ENCODE data around the gene CNDP1.
"Not testable (repeated sequence)": the region's sequence is repeated elsewhere in the genome, so short reads cannot be mapped to it uniquely, and the experiment has no call there.

Gene CNDP1

DNA sequence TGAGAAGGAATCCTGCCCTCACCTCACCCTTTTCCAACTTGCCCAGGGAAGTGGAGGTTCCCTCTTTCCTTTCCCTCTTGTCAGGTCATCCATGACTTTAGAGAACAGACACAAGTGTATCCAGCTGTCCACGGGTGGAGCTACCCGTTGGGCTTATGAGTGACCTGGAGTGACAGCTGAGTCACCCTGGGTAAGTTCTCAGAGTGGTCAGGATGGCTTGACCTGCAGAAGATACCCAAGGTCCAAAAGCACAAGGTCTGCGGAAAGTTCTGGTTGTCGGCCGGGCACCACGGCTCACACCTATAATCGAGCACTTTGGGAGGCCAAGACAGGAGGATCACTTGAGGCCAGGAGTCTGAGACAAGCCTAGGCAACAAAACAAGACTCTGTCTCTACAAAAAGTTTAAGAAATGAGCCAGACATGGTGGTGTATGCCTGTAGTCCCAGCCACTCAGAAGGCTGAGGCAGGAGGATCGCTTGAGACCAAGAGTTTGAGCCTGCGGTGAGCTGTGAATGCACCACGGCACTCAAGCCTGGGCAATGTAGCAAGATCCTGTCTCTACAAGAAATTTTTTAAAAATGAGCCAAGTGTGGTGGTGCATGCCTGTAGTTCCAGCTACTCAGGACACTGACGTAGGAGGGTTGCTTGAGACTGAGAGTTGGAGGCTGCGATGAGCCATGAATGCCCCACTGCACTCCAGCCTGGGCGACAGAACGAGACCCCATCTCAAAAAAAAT, 14.0 kb upstream of the CNDP1 start:
- DNase-seq (ENCODE audit: low read depth in 2 of 2) = no peak

DNA sequence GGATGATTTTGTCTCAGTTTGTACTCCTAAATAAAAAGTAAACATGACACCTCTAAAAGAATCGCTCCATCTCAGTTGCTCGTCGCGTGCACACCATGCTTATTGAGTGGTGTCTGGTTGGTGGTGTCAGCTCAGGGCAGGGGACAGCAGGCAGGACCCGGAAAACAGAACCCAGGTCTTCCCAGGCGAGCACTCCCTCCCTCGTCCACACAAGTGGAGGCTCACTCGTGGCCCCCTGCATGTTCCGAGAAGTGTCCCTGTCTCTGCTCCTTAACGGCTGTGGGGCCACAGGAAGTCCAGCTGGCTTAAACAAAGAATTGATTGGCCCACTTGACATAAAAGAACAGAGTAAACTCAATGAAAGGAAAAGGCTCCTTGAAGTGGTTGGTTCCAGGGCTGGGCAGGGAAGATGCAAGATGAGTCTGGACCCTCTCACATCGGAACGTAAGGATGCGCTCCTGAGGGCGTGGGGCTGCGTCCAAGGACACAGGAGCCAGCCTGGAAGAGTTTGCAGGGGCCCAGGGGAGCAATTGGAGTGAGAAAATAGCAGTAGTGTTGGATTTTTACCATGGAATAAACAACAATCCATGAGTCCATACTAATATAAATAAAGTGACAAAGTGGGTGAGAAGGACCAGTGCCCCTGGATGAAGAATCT, 13.1 kb upstream of the CNDP1 start:
- DNase-seq (ENCODE audit: low read depth in 2 of 2) = no peak

DNA sequence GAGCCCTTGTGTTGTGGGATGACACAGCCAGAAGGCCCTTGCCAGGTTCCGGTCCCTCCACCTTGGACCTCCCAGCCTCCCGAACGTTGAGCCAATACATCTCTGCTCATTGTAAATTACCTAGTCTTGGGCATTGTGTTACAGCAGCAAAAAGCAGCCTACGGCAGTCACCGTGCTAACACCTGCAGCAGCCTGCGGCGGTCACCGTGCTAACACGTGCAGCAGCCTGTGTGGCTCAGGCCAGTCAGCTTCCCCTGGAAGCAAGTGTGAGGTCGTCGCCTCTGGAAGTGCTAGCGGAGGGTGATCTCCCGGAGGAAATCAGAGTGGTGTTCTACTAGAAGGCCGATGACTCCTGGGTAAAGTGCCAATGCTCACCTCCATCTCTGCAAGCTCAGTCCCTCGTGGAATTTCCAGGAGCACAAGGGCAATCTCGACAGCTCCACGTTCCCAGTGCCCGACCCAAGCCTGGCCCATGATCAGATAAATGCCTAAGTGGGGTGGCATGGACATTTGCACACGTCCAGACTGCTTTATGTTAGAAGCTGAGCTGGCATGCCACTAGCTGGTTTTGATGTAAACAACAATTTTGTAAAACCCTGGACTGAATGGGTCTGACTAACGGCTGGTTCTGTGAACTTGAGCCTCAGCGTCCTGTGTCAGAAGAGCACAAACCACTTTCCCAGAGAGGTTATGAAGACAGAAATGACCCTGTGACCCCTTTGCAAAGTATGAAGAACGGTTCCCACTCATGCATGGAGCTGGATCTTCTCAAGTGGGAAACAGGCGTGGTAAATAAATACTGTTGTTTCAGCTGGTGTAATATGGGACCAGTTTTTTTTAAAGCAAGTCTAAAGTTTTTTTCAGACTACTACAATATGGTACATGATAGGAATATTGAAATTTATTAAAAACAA, 11.4 kb upstream of the CNDP1 start:
- DNase-seq (ENCODE audit: low read depth in 2 of 2) = no peak

DNA sequence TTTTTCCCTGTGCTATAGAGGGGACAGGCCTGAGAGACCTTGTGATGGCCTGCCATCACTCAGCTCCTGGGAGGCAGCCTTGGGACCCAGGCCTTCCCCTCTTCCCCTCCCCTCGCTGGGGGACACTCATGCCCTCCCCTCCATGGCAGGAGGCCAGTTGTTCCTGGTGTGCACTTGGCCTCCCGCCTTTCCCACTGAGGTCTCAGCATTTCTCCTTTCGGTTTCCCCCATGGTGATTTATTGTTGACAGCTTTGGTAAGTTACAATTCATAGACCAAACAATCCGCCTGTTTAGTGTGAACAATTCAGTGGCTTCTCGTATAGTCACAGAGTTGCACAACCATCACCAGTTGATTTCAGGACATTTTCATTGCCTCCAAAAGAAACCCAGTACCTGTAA, 10.2 kb upstream of the CNDP1 start:
- DNase-seq (ENCODE audit: low read depth in 2 of 2) = no peak

DNA sequence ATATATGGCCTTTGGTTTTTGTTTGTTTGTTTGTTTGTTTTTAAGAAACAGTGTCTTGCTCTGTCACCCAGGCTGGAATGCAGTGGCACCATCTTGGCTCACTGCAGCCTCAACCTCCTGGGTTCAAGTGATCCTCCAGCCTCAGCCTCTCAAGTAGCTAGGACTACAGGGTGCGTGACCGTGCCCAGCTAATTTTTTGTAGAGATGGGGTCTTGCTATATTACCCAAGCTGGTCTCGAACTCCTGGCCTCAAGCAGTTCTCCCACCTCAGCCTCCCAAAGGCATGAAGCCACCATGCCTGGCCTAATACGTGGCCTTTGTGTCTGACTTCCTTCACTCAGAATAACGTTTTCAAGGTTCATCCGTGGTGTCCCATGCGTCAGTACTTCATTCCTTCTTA, 9.4 kb upstream of the CNDP1 start:
- not testable (repeated sequence) for DNase-seq (ENCODE audit: low read depth in 2 of 2)

DNA sequence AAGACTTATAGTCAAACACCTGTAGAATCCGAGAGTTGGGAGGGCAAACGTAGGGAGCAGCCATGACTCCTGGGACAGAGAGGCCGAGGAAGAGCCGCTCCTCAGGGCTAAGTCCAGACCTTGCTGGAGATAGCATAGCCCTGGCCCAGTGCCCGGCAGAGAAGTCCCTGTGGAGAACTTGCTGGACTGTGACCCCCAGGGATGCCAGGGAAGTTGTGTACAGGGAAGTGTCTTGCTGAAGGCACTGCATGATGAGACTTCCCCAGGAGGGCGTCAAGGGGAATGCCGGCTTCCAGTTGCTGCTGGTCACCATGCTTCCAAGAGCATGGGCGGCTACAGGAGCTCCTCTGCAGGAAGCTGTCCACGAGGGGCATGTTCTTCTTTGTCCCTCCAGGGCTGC, 8.6 kb upstream of the CNDP1 start:
- DNase-seq (ENCODE audit: low read depth in 2 of 2) = no peak

DNA sequence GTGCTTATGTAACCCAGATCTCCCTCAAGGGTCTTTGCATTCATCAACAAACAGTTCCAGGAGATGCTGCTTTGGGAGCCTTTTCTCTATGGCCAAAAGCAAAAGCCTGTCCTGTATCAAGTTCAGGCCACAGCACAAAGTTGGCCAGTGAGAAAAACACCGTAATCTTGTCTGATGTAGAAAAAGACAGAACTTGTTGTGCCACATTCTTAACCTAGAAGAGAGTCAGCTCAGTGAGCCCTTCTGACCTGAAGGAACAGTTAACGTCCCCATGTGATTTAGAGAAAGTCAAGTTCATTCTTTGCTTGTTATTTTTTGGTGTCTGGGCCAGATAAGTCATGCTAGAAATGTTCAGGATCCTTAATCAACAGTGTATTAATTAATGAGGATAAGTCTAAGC, 7.8 kb upstream of the CNDP1 start:
- DNase-seq (ENCODE audit: low read depth in 2 of 2) = no peak

DNA sequence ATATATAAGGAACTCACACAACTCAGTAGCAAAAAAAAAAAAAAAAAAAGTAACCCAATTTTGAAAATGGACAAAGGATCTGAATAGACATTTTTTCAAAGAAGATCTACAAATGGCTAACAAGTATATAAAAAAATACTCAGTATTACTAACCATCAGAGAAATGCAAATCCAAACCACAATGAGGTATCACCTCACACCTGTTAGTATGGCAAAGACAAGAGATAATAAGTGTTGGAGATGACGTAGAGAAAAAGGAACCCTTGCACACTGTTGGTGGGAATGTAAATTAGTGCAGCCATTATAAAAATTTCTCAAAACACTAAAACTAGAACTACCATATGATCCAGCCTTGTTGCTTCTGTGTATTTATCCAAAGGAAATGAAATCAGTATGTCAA, 5.8 kb upstream of the CNDP1 start:
- no peak for DNase-seq (ENCODE audit: low read depth in 2 of 2)

DNA sequence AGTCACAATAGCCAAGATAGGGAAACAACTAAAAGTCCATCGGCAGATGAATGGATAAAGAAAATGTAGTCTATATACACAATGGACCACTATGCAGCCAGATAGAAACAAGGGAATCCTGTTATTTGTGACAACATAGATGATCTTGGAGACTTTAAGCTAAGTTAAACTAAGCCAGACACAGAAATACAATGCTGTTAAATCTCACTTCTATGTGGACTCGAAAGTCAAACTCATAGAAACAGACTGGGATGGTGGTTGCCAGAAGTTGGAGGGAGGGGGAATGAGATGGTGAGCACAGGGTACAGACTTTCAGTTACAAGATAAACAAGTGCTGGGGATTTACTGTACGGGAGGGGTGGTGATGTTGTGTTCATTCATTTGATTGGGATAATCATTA, 5.4 kb upstream of the CNDP1 start:
- no peak for DNase-seq (ENCODE audit: low read depth in 2 of 2)

DNA sequence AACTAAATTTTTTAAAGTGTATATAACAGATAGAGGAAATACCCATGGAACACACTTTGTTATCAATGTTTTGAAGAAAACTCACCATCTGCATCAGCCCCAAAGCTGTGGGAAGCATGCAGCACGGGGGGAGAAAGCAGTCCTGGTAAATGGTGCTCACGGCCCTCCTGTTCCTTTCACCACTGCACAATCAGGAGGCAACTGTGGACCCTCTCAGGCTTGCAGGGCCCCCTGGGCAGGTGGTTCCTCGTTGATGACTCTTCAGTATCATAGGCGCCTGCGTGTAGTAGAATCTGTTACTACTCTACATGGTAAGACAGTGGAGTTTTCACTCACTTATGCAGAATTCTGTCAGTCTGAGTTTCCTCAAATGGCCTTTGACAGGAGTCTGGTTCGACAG, 4.9 kb upstream of the CNDP1 start:
- DNase-seq (ENCODE audit: low read depth in 2 of 2) = no peak

DNA sequence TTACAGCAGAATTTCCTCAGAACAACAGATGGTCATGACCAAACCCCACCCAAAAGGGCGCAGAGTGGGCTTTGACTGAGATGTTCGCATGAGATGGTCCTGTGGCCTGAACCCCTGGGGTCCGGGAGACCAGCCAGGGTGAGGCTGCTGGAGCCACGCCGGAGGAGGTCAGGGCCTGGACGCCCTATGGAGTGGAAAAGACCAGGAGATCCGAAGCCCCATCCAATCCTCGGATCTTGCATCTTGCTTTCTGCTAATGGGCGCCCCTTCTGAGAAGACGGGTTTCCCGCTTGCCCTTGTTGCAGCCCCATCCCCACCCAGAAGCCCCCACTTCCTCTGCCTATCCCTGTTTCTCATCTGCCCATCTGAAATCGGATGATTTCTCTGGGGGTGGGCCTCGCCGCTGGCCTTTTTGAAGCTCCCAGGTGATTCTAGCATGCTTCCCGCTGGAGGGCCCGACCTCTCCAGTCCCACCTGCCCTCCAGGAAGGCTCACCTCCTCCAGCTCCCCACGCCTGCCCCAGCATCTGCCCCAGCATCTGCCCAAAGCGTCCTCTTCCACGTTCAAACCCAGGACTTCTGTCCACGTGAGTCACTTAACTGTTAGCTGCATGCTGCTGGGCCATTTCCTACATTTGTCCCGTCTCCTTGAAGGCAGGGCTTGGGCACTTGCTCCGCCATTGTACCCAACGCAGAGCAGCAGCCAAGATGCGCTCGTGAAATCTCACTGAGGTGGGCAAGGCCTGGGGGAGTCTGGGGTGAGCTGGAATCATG, 4.3 kb upstream of the CNDP1 start:
- DNase-seq (ENCODE audit: low read depth in 2 of 2) = no peak

DNA sequence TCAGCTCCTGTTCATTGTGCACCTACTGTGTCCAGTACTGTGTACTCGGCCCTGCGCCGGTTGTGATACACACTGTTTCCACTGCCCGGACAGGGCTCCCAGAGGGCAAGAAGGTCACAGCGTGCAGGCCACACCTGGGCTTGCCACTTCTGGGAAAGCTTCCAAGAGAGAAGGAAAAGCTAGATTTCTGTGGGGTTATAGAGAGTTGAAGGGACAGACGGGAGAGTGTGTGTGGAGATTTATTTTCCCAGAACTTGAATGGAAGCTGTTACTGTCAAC, 3.8 kb upstream of the CNDP1 start:
- no peak for DNase-seq (ENCODE audit: low read depth in 2 of 2)

DNA sequence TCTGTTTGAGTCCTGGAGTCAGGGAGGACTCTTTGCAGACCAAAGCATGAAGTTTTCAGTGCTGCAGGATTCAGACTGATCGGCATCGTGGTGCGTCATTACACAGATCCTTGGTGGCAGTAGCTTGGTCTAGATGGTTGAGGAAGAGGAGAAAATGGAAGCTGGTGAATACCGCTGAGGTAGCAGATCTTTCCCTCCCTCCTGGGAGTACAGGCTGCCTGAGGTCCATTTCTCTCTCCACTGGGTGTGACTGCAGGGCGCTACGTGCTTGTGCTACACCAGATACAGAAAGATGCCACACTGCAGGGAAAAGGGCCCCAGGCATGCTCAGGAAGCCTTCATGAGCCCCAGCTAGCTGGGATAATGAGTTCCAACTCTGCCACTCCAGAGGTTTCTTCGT, 3.3 kb upstream of the CNDP1 start:
- no peak for DNase-seq (ENCODE audit: low read depth in 2 of 2)

DNA sequence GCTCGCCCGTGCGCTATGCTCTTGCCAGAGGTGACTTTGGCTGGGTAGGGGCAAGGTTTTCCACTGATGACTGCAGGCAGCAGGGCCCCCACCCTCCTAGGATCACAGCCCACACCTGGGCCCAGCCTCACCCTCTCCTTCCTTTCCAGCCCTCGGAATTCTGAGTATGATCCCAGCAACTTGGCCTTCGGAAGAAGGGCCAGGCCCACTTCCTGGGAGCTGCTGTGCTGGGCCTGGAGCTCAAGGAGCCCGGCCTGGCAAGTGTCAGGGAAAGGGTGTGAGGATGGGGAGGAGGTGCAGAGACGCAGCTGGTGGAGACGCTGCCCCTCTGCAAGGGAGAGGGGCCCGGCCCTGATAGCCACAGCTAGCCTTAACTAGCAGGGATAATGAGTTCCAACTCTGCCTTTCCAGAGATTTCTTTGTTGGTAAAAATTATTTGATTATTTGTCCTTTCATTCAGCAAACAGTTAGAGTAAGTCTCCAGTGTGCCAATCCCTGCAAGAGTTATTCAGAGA, 1.7 kb upstream of the CNDP1 start:
- DNase-seq (ENCODE audit: low read depth in 2 of 2) = no peak

DNA sequence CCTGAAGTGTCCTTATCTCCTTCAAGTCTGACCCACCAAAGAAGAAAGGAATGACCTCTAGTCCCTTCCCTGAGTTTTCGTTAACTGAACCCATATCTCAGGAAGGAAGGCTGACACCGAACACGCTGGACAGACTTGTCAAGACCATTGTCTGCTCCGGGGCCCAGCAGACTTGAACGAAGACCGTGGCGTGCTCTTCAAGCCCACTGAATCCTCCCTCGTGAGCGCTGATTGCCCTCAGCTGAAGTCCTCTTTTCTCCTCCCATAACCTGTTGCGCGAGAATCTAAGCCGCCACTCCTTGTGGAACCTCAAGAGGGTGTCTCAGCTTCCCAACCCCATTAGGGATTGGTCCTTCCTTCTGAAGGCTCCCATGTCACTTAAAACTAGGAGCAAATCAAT, 634 bp upstream of the CNDP1 start:
- DNase-seq (ENCODE audit: low read depth in 2 of 2) = no peak

DNA sequence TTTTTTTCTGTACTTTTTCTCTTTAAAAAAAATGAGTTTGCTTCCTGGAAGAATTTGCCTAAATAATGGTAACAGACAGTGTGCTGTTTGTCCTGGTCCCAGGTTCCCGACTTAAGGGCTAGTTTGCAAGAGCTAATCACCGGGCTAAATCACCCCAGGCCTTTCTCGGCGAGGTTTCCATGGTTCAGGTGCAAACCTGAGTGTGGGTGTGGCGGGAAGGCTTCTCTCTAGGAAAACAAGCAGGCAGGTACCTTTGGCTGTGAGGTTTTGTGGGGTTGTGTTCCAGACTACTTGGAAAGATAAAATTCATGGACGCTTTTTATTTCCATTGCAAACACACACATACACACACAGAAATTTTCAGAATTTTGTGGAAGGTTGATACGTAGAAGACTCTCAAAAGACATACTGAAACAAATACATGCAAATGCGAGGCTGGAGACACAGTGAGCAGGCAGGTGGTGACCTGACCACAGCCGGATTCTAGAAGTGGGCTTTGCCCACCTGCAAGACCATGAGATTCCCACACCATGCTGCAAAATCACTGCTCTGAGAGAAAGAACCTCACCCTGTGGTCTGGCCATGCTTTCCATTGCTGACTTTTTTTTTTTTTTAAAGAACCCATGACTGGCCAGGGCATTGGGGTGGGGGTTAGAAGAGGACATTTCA, 815 bp downstream of the CNDP1 start:
- DNase-seq (ENCODE audit: low read depth in 2 of 2) = no peak

DNA sequence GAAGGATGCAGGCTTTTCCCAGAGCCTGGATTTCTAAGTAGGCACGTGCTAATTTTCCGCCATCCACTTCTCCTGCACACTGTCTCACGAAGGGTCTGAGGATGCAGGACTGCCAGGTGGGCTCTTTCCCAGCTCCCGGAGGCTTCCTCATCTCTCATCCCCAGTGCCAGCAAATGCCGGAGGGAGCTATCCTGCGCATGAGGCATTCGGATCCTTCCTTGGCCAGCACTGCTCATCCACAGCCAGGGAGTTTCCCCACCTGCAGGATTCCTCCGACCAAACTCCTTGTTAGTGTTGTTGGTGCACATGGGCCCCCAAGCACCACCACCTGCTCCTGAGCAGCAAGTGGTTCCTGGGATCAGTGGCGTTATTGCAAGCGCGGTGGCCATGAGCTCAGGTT, 5.0 kb downstream of the CNDP1 start:
- DNase-seq (ENCODE audit: low read depth in 2 of 2) = no peak

DNA sequence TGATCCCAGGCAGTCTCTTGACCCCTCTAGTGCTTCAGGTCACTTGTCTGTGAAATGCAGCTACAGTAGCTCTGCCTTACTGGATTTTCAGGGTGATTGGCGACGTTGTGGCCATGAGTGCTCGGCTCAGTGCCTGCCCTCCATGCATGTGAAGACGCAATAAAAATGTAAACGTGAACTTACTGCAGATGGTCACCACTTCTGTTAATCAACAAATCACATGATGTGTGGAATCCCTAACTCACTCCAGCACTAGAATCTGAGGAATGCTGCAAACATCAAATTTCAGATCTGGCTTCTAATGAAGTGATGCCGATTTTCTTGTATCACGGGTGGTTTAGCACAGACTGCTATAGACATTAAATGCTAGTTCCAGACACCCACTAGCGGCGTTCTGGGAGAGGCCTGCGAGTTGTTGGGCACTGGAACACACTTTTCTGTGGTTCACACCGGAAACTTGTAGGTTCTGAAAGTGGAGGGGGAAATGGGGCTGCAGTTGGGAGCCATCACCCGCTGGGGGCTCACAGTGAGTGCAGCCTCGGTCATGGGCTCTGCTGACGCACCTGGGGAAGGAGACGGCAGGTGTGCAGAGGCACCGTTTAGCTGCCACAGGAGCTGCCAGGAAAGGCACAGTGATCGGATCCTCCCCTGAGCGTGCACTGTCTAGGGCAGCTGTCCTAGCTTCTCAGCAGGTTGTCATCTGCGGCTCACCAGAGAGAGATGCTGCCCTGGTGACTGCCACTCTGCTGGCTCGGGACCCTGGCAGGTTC, 6.5 kb downstream of the CNDP1 start:
- DNase-seq (ENCODE audit: low read depth in 2 of 2) = no peak

DNA sequence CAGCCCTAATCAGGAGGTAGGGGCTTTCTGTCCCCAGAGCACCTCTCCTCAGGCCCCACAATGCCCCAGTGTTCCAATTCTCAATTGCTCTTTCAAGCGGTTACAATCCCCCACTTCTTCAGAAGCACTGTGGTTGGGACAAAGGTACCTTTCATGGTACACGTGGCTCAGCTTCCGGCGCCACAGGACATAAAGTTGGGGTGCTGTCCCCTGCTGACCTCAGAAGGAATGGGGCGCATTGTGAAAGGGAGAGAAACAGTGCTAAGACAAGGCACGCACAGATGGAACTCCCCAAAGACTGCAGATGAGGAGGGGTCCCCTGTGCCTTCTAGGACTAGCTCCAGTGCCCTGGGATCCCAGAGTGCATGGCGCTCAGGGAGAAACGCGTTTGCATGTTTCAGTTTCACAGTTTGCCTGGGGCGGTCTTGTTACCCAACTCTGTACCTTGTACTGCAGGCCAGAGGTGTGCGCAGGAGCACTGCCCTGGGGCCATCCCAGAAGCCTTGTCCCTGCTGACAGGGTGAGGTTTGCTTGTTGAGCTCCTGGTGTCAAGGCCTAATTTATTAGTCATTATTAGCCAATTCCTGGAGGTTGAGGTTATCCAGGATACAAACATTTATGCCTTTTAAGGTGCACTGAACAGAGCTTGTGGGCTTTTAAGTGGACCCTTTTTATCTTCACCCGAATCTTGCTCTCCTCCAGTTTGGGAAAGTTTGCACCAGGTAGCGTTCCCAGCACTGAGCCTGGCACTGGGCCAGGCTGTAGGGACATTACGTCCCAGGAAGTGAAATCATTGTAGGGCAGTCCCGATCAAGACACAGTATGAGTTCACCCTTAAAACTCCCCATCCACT, 7.6 kb downstream of the CNDP1 start:
- no peak for DNase-seq (ENCODE audit: low read depth in 2 of 2)

DNA sequence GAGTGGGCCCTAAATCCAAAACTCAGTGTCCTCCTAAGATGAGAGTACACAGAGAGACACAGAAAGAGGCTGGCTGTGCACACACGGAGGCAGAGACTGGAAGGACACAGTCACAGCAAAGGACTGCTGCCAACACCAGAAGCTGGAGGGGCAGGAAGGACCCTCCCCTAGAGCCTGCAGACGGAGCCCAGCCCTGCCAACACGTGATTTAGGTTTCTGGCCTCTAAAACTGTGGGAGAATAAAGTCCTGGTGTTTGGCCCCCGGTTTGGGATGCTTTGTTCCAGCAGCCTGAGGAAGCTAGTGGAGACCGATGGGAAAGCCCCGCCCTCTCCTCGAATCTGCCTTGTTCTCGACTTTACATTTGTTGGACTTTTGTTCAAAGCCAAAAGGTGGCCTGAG, 10.6 kb downstream of the CNDP1 start:
- no peak for DNase-seq (ENCODE audit: low read depth in 2 of 2)

Measured in fibroblast of skin of left biceps (primary cell).